GM12891 (cell line): ENCODE measurements around the gene GGT6.

Experiments
- POLR2A ChIP-seq: IDR thresholded peaks from 2 replicates; pipeline ENCODE4 v1.6.1; 2011; ENCODE audit warnings: low read depth, low read length, control low read depth
- POLR2AphosphoS5 ChIP-seq: IDR thresholded peaks from 2 replicates; pipeline ENCODE4 v1.6.1; 2011; ENCODE audit warnings: low read depth, low read length, control low read depth
- SPI1 ChIP-seq: IDR thresholded peaks from 2 replicates; pipeline ENCODE4 v1.6.1; 2011; ENCODE audit warnings: low read depth, low read length, control low read depth
- TAF1 ChIP-seq: IDR thresholded peaks from 2 replicates; pipeline ENCODE4 v1.6.1; 2011; ENCODE audit warnings: low read depth, low read length, control low read depth

DNA sequence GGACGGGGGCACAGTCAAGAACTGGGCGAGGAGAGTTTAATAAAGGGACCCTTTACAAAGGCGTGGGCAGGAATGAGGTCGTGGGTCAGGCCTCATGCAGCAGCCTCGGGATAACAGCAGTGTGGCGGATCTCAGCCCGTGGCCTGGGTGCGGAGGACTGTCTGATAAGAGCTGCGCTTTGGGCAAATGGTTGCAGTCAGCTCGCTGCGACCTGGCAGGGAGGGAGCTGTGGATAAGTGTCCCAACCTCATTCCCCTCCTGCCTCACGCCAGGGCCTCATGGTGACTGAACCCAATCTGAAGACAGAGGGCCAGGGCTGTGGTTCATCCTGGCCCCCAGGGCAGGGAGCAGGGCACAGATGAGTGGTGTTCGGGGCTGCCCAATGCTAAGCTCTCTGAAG, 37.6 kb upstream of the GGT6 start:
- TF ChIP-seq POLR2A (no peak), POLR2AphosphoS5 (no peak), SPI1 (no peak), TAF1 (no peak)
